Measurements from ENCODE around the gene ADRB2. TPM values are rescaled to one million over a fixed set of nuclear protein-coding genes. Genes with fewer than 3 reads are reported as not detected.

ADRB2 gene
- total RNA-seq, 1 experiment from 2014 or later, result 0.25 TPM

DNA sequence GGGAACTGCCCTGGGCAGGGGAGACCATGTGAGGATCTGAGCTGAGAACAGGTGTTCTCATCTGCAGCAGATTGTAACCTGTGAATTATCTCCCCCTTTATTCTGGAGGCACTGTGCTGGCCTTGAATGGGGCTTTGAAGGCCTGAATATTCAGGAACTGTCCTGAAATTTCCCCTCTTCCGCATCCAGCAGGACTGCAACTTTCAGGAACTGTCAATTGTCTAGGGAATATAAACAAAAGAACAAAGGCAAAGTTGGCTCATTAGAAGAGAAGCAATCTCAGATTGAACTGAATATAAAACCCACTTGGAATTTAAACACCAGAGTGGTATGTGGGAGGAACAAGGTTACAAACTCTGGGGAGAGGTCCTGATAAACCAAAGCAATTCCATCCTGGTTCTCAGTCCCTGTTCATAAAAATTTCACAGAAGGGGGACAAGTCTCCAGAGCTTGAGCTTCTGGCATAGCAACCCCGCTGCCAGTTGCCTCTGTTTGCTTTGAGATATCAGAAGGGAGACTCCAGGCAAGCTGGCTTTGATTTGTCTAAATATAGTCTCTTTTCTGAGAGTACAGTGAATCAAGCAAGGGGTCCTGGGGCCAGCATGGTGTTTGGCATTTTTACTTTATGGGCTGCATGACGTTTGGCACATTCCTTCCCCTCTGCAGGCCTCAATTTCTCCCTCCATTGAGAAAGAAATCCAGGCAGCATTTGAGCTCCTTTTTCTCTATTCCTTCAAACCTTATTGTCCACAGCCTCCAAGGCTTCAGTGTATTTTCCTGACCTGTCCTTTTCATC is 47.5 kb downstream of the ADRB2 start:
- H3K9me2 ChIP-seq (ENCODE audit: insufficient read depth), result no peaks in the 10 kb centered on the region
- no peaks in the 10 kb centered on the region for H3K27me3 ChIP-seq (ENCODE audit: insufficient read depth, low read length)
- BruUV-seq (replicated peaks), result no TSS peak
- intact Hi-C loops (cut with micrococcal nuclease), result no loop called here
- DNase-seq (ENCODE audit: low read depth, low spot score) (no peak), ATAC-seq (no peak)
- POLR2A ChIA-PET, result no interaction called here
- no peak overlapping the region for H3K27ac ChIP-seq (ENCODE audit: low read depth, low read length)
- no peaks in the 10 kb centered on the region for H3K9me3 ChIP-seq (ENCODE audit: control insufficient read depth in 1 of 2, insufficient read depth in 1 of 2, low read depth in 1 of 2, low read length in 2 of 2)
- CTCF ChIA-PET, result no interaction called here
- no peak overlapping the region for H3K9ac ChIP-seq (ENCODE audit: low read length)
- TF ChIP-seq EZH2 (IDR thresholded peaks at IDR 0.05), result no peak
- TF ChIP-seq, protein P1, sequence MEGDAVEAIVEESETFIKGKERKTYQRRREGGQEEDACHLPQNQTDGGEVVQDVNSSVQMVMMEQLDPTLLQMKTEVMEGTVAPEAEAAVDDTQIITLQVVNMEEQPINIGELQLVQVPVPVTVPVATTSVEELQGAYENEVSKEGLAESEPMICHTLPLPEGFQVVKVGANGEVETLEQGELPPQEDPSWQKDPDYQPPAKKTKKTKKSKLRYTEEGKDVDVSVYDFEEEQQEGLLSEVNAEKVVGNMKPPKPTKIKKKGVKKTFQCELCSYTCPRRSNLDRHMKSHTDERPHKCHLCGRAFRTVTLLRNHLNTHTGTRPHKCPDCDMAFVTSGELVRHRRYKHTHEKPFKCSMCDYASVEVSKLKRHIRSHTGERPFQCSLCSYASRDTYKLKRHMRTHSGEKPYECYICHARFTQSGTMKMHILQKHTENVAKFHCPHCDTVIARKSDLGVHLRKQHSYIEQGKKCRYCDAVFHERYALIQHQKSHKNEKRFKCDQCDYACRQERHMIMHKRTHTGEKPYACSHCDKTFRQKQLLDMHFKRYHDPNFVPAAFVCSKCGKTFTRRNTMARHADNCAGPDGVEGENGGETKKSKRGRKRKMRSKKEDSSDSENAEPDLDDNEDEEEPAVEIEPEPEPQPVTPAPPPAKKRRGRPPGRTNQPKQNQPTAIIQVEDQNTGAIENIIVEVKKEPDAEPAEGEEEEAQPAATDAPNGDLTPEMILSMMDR (IDR thresholded peaks at IDR 0.05 in 2 of 3, conservative IDR thresholded peaks at IDR 0.05 in 1 of 3; ENCODE audit: borderline replicate concordance in 1 of 3, insufficient read depth in 1 of 3, low read depth in 2 of 3, low read length in 2 of 3), result no peak
- no peak for TF ChIP-seq SP1 (IDR thresholded peaks at IDR 0.05; ENCODE audit: low read depth)
- no peak for TF ChIP-seq CBX3 (IDR thresholded peaks at IDR 0.05; ENCODE audit: low read depth)
- no peak for TF ChIP-seq SIN3A (IDR thresholded peaks at IDR 0.05; ENCODE audit: low read depth)
- no peak for TF ChIP-seq TCF7L2 (IDR thresholded peaks at IDR 0.05; ENCODE audit: borderline replicate concordance, extremely low read depth, insufficient read depth, insufficient read length)
- TF ChIP-seq, protein P2, sequence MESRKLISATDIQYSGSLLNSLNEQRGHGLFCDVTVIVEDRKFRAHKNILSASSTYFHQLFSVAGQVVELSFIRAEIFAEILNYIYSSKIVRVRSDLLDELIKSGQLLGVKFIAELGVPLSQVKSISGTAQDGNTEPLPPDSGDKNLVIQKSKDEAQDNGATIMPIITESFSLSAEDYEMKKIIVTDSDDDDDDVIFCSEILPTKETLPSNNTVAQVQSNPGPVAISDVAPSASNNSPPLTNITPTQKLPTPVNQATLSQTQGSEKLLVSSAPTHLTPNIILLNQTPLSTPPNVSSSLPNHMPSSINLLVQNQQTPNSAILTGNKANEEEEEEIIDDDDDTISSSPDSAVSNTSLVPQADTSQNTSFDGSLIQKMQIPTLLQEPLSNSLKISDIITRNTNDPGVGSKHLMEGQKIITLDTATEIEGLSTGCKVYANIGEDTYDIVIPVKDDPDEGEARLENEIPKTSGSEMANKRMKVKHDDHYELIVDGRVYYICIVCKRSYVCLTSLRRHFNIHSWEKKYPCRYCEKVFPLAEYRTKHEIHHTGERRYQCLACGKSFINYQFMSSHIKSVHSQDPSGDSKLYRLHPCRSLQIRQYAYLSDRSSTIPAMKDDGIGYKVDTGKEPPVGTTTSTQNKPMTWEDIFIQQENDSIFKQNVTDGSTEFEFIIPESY (IDR thresholded peaks at IDR 0.05; ENCODE audit: extremely low read depth, insufficient replicate concordance, low read length), result no peak
- no peak for TF ChIP-seq JUND (IDR thresholded peaks at IDR 0.05)
- no peak for TF ChIP-seq EZH2phosphoT487 (IDR thresholded peaks at IDR 0.05; ENCODE audit: borderline replicate concordance)
- TF ChIP-seq CEBPB (IDR thresholded peaks at IDR 0.05; ENCODE audit: low read depth), result no peak
- no peak for TF ChIP-seq ELF1 (IDR thresholded peaks at IDR 0.05; ENCODE audit: borderline replicate concordance, low read depth)
- TF ChIP-seq YY1 (IDR thresholded peaks at IDR 0.05; ENCODE audit: extremely low read depth, insufficient replicate concordance, low read depth, low read length), result no peak
- no peak for TF ChIP-seq ZFX (IDR thresholded peaks at IDR 0.05)
- TF ChIP-seq POLR2A (IDR thresholded peaks at IDR 0.05; ENCODE audit: borderline replicate concordance, extremely low read depth, insufficient read depth, insufficient read length), result no peak
- no peak for TF ChIP-seq REST (IDR thresholded peaks at IDR 0.05; ENCODE audit: low read depth)
- no peak for TF ChIP-seq RAD21 (IDR thresholded peaks at IDR 0.05; ENCODE audit: low read depth)
- TF ChIP-seq SRF (IDR thresholded peaks at IDR 0.05; ENCODE audit: low read depth), result no peak
- no peak for TF ChIP-seq ATF3 (IDR thresholded peaks at IDR 0.05)
- no peak for TF ChIP-seq ZNF274 (IDR thresholded peaks at IDR 0.05; ENCODE audit: low read depth, low read length)
- H3K4me3 ChIP-seq (replicated peaks in 1 of 2; ENCODE audit: low read depth in 1 of 2, low read length in 2 of 2), result no peak overlapping the region
- no peaks in the 10 kb centered on the region for H3K4me1 ChIP-seq (ENCODE audit: control insufficient read depth in 1 of 2, insufficient read depth in 2 of 2, low read length in 2 of 2)
- no peaks in the 10 kb centered on the region for H3K79me2 ChIP-seq (ENCODE audit: insufficient read depth, low read length)
- no peaks in the 10 kb centered on the region for H4K20me1 ChIP-seq (ENCODE audit: insufficient read depth)
- no peak overlapping the region for H3K4me2 ChIP-seq (ENCODE audit: low read length)
- no peak overlapping the region for H2AFZ ChIP-seq (ENCODE audit: low read depth, low read length, poor library complexity, severe bottlenecking)
- H3K36me3 ChIP-seq (ENCODE audit: control insufficient read depth in 1 of 2, insufficient read depth in 2 of 2, low read length in 2 of 2), result no peaks in the 10 kb centered on the region
- RAD21 ChIA-PET (ENCODE audit: low non-redundant PET in 1 of 2, low total read pairs in 2 of 2, uncharacterized antibody in 2 of 2, unreplicated experiment in 2 of 2), result no interaction called here

Measured in HCT116 (cell line).